Effector memory CD4-positive, alpha-beta T cell (primary cell): ENCODE results near the gene GPATCH2L.

Experiments used
- DNase-seq, 3 donors: peaks; one replicate each; pipeline ENCODE4 v3.0.0-alpha.2; 2020
- H3K27ac ChIP-seq: 2 replicates; pipeline ENCODE4 v1.7.0; 2013; ENCODE audit warnings: mild to moderate bottlenecking, low read length, moderate library complexity; ENCODE audit not compliant: insufficient read depth, poor library complexity, severe bottlenecking
- H3K27me3 ChIP-seq: replicated peaks from 2 replicates; pipeline ENCODE4 v1.7.0; 2013; ENCODE audit warnings: mild to moderate bottlenecking, low read length; ENCODE audit not compliant: insufficient read depth, control insufficient read depth, poor library complexity, severe bottlenecking
- H3K36me3 ChIP-seq: 2 replicates; pipeline ENCODE4 v1.7.0; 2013; ENCODE audit warnings: mild to moderate bottlenecking, low read length, moderate library complexity; ENCODE audit not compliant: control insufficient read depth, insufficient read depth
- H3K4me1 ChIP-seq: 2 replicates; pipeline ENCODE4 v1.7.0; 2013; ENCODE audit warnings: low read length, mild to moderate bottlenecking; ENCODE audit not compliant: control insufficient read depth, insufficient read depth, poor library complexity, severe bottlenecking
- H3K4me3 ChIP-seq: 2 replicates; pipeline ENCODE4 v1.7.0; 2013; ENCODE audit warnings: low read length, low read depth, mild to moderate bottlenecking; ENCODE audit not compliant: insufficient read depth, poor library complexity, severe bottlenecking
- H3K9me3 ChIP-seq: 2 replicates; pipeline ENCODE4 v1.7.0; 2013; ENCODE audit warnings: mild to moderate bottlenecking, low read length, moderate library complexity; ENCODE audit not compliant: control insufficient read depth

Gene GPATCH2L

GRCh38 chr14:76252471-76252870 is 100.7 kb downstream of the GPATCH2L start:
- no peak overlapping the region for H3K4me3 ChIP-seq
- H3K4me1 ChIP-seq, result no peaks in the 10 kb centered on the region
- no peaks in the 10 kb centered on the region for H3K27me3 ChIP-seq
- H3K27ac ChIP-seq, result no peak overlapping the region
- no peak for DNase-seq
- H3K36me3 ChIP-seq, result no peaks in the 10 kb centered on the region
- H3K9me3 ChIP-seq, result no peaks in the 10 kb centered on the region

GRCh38 chr14:76253111-76253510 is 101.4 kb downstream of the GPATCH2L start:
- Histone ChIP-seq H3K27me3 (no peaks in the 10 kb centered on the region), H3K9me3 (no peaks in the 10 kb centered on the region), H3K4me3 (no peak overlapping the region), H3K4me1 (no peaks in the 10 kb centered on the region), H3K27ac (no peak overlapping the region), H3K36me3 (no peaks in the 10 kb centered on the region)
- no peak for DNase-seq

- Histone ChIP-seq H3K27me3 (no peaks in the 10 kb centered on the region), H3K27ac (no peak overlapping the region), H3K9me3 (no peaks in the 10 kb centered on the region), H3K4me1 (no peaks in the 10 kb centered on the region), H3K4me3 (no peak overlapping the region), H3K36me3 (no peaks in the 10 kb centered on the region)
- DNase-seq, result no peak
These were observed 104.8 kb downstream of the GPATCH2L start for GRCh38 chr14:76256545-76256944.

- Histone ChIP-seq H3K27ac (no peak overlapping the region), H3K36me3 (no peaks in the 10 kb centered on the region), H3K27me3 (no peaks in the 10 kb centered on the region), H3K4me1 (no peaks in the 10 kb centered on the region), H3K4me3 (no peak overlapping the region), H3K9me3 (no peaks in the 10 kb centered on the region)
- no peak for DNase-seq
These were observed 105.5 kb downstream of the GPATCH2L start for GRCh38 chr14:76257111-76257803.

- H3K4me3 ChIP-seq, result no peak overlapping the region
- no peak overlapping the region for H3K27ac ChIP-seq
- no peaks in the 10 kb centered on the region for H3K9me3 ChIP-seq
- H3K27me3 ChIP-seq, result no peaks in the 10 kb centered on the region
- DNase-seq, result no peak
- H3K36me3 ChIP-seq, result no peaks in the 10 kb centered on the region
- H3K4me1 ChIP-seq, result no peaks in the 10 kb centered on the region
These were observed 106.2 kb downstream of the GPATCH2L start for GRCh38 chr14:76257842-76258397.

GRCh38 chr14:76259029-76259735 is 107.5 kb downstream of the GPATCH2L start:
- H3K4me1 ChIP-seq, result no peaks in the 10 kb centered on the region
- no peak for DNase-seq
- no peaks in the 10 kb centered on the region for H3K9me3 ChIP-seq
- no peak overlapping the region for H3K27ac ChIP-seq
- H3K36me3 ChIP-seq, result no peaks in the 10 kb centered on the region
- no peak overlapping the region for H3K4me3 ChIP-seq
- H3K27me3 ChIP-seq, result no peaks in the 10 kb centered on the region

GRCh38 chr14:76260749-76261148 is 109.0 kb downstream of the GPATCH2L start:
- Histone ChIP-seq H3K27me3 (no peaks in the 10 kb centered on the region), H3K36me3 (no peaks in the 10 kb centered on the region), H3K9me3 (no peaks in the 10 kb centered on the region), H3K4me1 (no peaks in the 10 kb centered on the region), H3K4me3 (no peak overlapping the region), H3K27ac (no peak overlapping the region)
- DNase-seq, result no peak

GRCh38 chr14:76261371-76261811 is 109.7 kb downstream of the GPATCH2L start:
- Histone ChIP-seq H3K4me1 (no peaks in the 10 kb centered on the region), H3K27ac (no peak overlapping the region), H3K9me3 (no peaks in the 10 kb centered on the region), H3K27me3 (no peaks in the 10 kb centered on the region), H3K36me3 (no peaks in the 10 kb centered on the region), H3K4me3 (no peak overlapping the region)
- DNase-seq, result no peak

- Histone ChIP-seq H3K27ac (no peak overlapping the region), H3K4me3 (no peak overlapping the region), H3K27me3 (no peaks in the 10 kb centered on the region), H3K9me3 (no peaks in the 10 kb centered on the region), H3K36me3 (no peaks in the 10 kb centered on the region), H3K4me1 (no peaks in the 10 kb centered on the region)
- DNase-seq, result no peak
These were observed 110.9 kb downstream of the GPATCH2L start for GRCh38 chr14:76262641-76263040.
